WTC11 (cell line): ENCODE results near the gene DDC. TPM values are rescaled to one million over a fixed set of nuclear protein-coding genes. Genes with fewer than 3 reads are reported as not detected.

Experiments
- ATAC-seq: fragments of 200-7000 bp; cut with Tn5 transposase; 2 replicates; pipeline ENCODE4 v1.10.0; 2021; ENCODE audit warnings: mild to moderate bottlenecking, moderate library complexity
- CTCF ChIA-PET: fragments of 300-600 bp; sonication (Branson Sonifier 250); formaldehyde crosslinking; loops from one replicate; lab custom pipeline; 2021; ENCODE audit warnings: antibody characterized with exemption; lab: Charles Lee
- POLR2A ChIA-PET: fragments of 350-600 bp; sonication (Branson Sonifier 250); formaldehyde crosslinking; loops from one replicate; lab custom pipeline; 2021; ENCODE audit warnings: antibody characterized with exemption; lab: Charles Lee
- DNase-seq: peaks from one replicate; pipeline ENCODE4 v3.0.0; 2021; ENCODE audit warnings: low spot score
- H3K27ac Mint-ChIP-seq: 2 replicates; pipeline ENCODE4 v1.8.0; 2021; ENCODE audit warnings: mixed read lengths
- H3K27me3 Mint-ChIP-seq: 2 replicates; pipeline ENCODE4 v1.8.0; 2021; ENCODE audit warnings: low read depth, mild to moderate bottlenecking, moderate library complexity, mixed read lengths
- H3K36me3 Mint-ChIP-seq: 2 replicates; pipeline ENCODE4 v1.8.0; 2021; ENCODE audit warnings: mixed read lengths
- H3K4me1 Mint-ChIP-seq: 2 replicates; pipeline ENCODE4 v1.8.0; 2022; ENCODE audit warnings: mixed read lengths
- H3K4me3 Mint-ChIP-seq: 2 replicates; pipeline ENCODE4 v1.8.0; 2021; ENCODE audit warnings: mild to moderate bottlenecking, moderate library complexity, mixed read lengths
- H3K9me3 Mint-ChIP-seq: 2 replicates; pipeline ENCODE4 v1.8.0; 2021; ENCODE audit warnings: mixed read lengths
- CREB1 ChIP-seq: sonication (generic); formaldehyde crosslinking; IDR thresholded peaks from 2 replicates; pipeline ENCODE4 v1.8.0; 2023; ENCODE audit warnings: mild to moderate bottlenecking, missing genetic modification reagents
- E2F4 ChIP-seq: sonication (generic); formaldehyde crosslinking; IDR thresholded peaks from 2 replicates; pipeline ENCODE4 v1.8.1; 2022; ENCODE audit warnings: low read depth, mild to moderate bottlenecking, moderate library complexity, missing genetic modification reagents, borderline replicate concordance
- GRHL2 ChIP-seq: fragments of 250-450 bp; sonication (Bioruptor Pico); IDR thresholded peaks from 2 replicates; pipeline ENCODE4 v1.8.0; 2022; ENCODE audit warnings: mild to moderate bottlenecking, moderate library complexity; ENCODE audit not compliant: insufficient replicate concordance, severe bottlenecking
- GTF2I ChIP-seq: fragments of 250-450 bp; sonication (Bioruptor Pico); conservative IDR thresholded peaks from 2 replicates; pipeline ENCODE4 v1.4.0; 2021; ENCODE audit warnings: mild to moderate bottlenecking
- IRF1 ChIP-seq: sonication (generic); formaldehyde crosslinking; IDR thresholded peaks from 2 replicates; pipeline ENCODE4 v1.8.0; 2023; ENCODE audit warnings: missing genetic modification reagents
- JAZF1 ChIP-seq: fragments of 250-450 bp; sonication (Bioruptor Pico); IDR thresholded peaks from 2 replicates; pipeline ENCODE4 v1.9.0; 2021; ENCODE audit warnings: moderate library complexity, mild to moderate bottlenecking, inconsistent platforms
- JUN ChIP-seq: sonication (generic); formaldehyde crosslinking; IDR thresholded peaks from 2 replicates; pipeline ENCODE4 v1.8.0; 2023; ENCODE audit warnings: mild to moderate bottlenecking, missing genetic modification reagents
- PREB ChIP-seq: sonication (generic); formaldehyde crosslinking; IDR thresholded peaks from 2 replicates; pipeline ENCODE4 v1.8.1; 2022; ENCODE audit warnings: mild to moderate bottlenecking, missing genetic modification reagents, moderate library complexity, borderline replicate concordance
- SOX15 ChIP-seq: fragments of 250-450 bp; sonication (Bioruptor Pico); IDR thresholded peaks from 2 replicates; pipeline ENCODE4 v1.9.0; 2021; ENCODE audit warnings: mild to moderate bottlenecking
- USF2 ChIP-seq: sonication (generic); formaldehyde crosslinking; IDR thresholded peaks from 2 replicates; pipeline ENCODE4 v1.8.1; 2023; ENCODE audit warnings: mild to moderate bottlenecking, missing genetic modification reagents, moderate library complexity
- ZBTB43 ChIP-seq: sonication (generic); formaldehyde crosslinking; IDR thresholded peaks from 2 replicates; pipeline ENCODE4 v1.8.1; 2023; ENCODE audit warnings: mild to moderate bottlenecking, missing genetic modification reagents
- ZNF232 ChIP-seq: sonication (generic); formaldehyde crosslinking; IDR thresholded peaks from 2 replicates; pipeline ENCODE4 v1.8.0; 2022; ENCODE audit warnings: mild to moderate bottlenecking, missing genetic modification reagents
- ZNF317 ChIP-seq: sonication (generic); formaldehyde crosslinking; IDR thresholded peaks from 2 replicates; pipeline ENCODE4 v1.8.1; 2023; ENCODE audit warnings: low read depth, mild to moderate bottlenecking, moderate library complexity, missing genetic modification reagents, borderline replicate concordance
- ZNF532 ChIP-seq: fragments of 250-450 bp; sonication (Bioruptor Pico); IDR thresholded peaks from 2 replicates; pipeline ENCODE4 v1.9.0; 2021; ENCODE audit warnings: mild to moderate bottlenecking, borderline replicate concordance
- total RNA-seq: library from RNA; stranded (reverse); gene quantifications from 3 replicates; pipeline ENCODE4 v1.2.3, GENCODE V29; 2021

The DDC gene
- total RNA-seq, 1 experiment from 2014 or later, result not detected

DNA sequence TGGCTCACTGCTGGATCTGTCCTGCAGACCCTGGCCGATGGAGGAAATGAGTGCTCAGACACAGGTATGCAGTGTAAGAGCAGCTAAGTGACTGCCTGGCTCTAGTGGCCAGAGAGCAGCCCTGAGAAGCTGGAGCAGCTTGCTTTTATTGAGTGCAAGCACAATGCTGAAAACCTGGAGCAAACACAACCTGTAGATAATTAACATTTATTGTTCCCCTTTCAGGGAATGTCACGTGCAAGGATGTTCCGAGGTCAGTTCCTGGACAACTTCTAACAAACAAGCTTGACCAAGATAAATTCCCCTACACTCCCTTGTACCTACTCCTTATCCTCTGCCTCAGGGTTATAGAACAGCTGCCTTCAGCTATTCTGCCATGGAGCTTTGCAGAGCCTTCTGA, 31.3 kb downstream of the DDC start (continued):
- TF ChIP-seq JUN, result no peak
- TF ChIP-seq USF2 (CRISPR knock-in tag), result no peak
- no peak for TF ChIP-seq IRF1 (CRISPR knock-in tag)

GRCh38 chr7:50531928-50532327, 33.3 kb downstream of the DDC start:
- Mint-ChIP-seq H3K4me1 (peaks cover 28% of the 10 kb centered on the region), H3K36me3 (no peaks in the 10 kb centered on the region; the same call in 1 of the 2 replicates), H3K4me3 (no peak overlapping the region), H3K27ac (no peak overlapping the region), H3K9me3 (peaks cover 14% of the 10 kb centered on the region), H3K27me3 (no peaks in the 10 kb centered on the region)
- CTCF ChIA-PET, result interaction anchor here (1.1 kb wide), 1 partner anchor 629 kb away, joined by 3 read pairs; no protein-coding TSS in a partner anchor
- TF ChIP-seq E2F4 (no peak), ZNF317 (CRISPR knock-in tag) (no peak), GRHL2 (no peak)
- no peak for DNase-seq
- no peak for ATAC-seq
- POLR2A ChIA-PET, result no interaction called here

DNA sequence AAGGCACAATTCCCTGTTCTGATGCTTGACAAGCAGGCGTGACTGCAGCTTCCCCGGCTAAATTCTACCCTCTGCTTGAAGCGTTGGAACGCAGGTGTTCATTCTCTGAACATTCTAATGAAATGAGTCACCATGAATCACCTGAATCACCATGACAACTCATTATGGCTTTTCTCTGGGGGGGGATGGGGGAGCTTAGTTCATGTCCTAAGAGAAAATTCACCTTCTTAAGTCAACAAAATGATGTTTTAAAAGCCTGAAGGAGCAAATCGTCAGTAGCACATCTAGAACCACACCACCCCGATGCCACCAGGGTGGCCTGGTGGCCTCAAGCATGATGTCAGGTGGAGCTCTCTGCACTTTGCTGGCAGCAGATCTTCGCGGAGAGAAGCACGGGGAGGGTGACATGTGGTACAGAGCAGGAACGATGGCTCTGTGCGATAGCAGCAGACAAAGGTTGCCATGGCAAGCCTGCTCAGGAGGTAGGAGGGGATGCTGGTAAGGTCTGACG, 33.7 kb downstream of the DDC start:
- peaks cover 28% of the 10 kb centered on the region for H3K4me1 Mint-ChIP-seq
- peaks cover 14% of the 10 kb centered on the region for H3K9me3 Mint-ChIP-seq
- POLR2A ChIA-PET, result no interaction called here
- no peak overlapping the region for H3K27ac Mint-ChIP-seq
- no peaks in the 10 kb centered on the region; the same call in 1 of the 2 replicates for H3K36me3 Mint-ChIP-seq
- H3K4me3 Mint-ChIP-seq, result no peak overlapping the region
- no peak for TF ChIP-seq GTF2I (CRISPR knock-in tag)
- no peak for TF ChIP-seq ZBTB43 (CRISPR knock-in tag)
- no peak for TF ChIP-seq IRF1 (CRISPR knock-in tag)
- no peak for TF ChIP-seq JAZF1
- TF ChIP-seq ZNF232, result no peak
- no peak for TF ChIP-seq PREB (CRISPR knock-in tag)
- TF ChIP-seq ZNF532 (CRISPR knock-in tag), result no peak
- TF ChIP-seq CREB1 (CRISPR knock-in tag), result no peak
- no peak for TF ChIP-seq SOX15 (CRISPR knock-in tag)
- CTCF ChIA-PET, result interaction anchor here (0.6 kb wide), 1 partner anchor 439 kb away, joined by 3 read pairs; no protein-coding TSS in a partner anchor
- DNase-seq (no peak), ATAC-seq (peak; percentile 51)
- H3K27me3 Mint-ChIP-seq, result no peaks in the 10 kb centered on the region
